IMR-90 (cell line): Measurements from ENCODE around the gene AUTS2. TPM values are rescaled to one million over a fixed set of nuclear protein-coding genes. Genes with fewer than 3 reads are reported as not detected.

Source experiments
- ATAC-seq: fragments of 200-7000 bp; cut with Tn5 transposase; 2 replicates; pipeline ENCODE4 v1.9.1; 2020; ENCODE audit warnings: low read depth, mild to moderate bottlenecking, moderate library complexity
- BruUV-seq: library from RNA; stranded (reverse); fragments of 400-500 nt; replicated peaks from 2 replicates; lab custom pipeline; 2021; lab: Mats Ljungman, UMichigan
- CTCF ChIA-PET: fragments of 300-600 bp; formaldehyde crosslinking; extraction: SDS; loops from one replicate; lab custom pipeline; 2021; ENCODE audit warnings: antibody characterized with exemption; lab: Yijun Ruan, JAX
- POLR2A ChIA-PET: fragments of 300-600 bp; sonication (Branson Sonifier 250); formaldehyde crosslinking; loops from one replicate; lab custom pipeline; 2022; ENCODE audit warnings: antibody characterized with exemption; ENCODE audit not compliant: unreplicated experiment; lab: Charles Lee
- DNase-seq: peaks from one replicate; pipeline ENCODE4 v3.0.0; 2013
- H2AFZ ChIP-seq: replicated peaks from 2 replicates; pipeline ENCODE3; 2013; ENCODE audit warnings: low read length, mild to moderate bottlenecking; ENCODE audit not compliant: poor library complexity
- H2AK5ac ChIP-seq: 2 replicates; pipeline ENCODE4 v1.6.1; 2013; ENCODE audit warnings: low read depth, low read length, inconsistent platforms
- H2AK9ac ChIP-seq: replicated peaks from 2 replicates; pipeline ENCODE3; 2013; ENCODE audit warnings: mild to moderate bottlenecking, low read depth, low read length, moderate library complexity; ENCODE audit not compliant: poor library complexity
- H2BK120ac ChIP-seq: 2 replicates; pipeline ENCODE4 v1.6.1; 2013; ENCODE audit warnings: low read depth, low read length, inconsistent platforms
- H2BK15ac ChIP-seq: 3 replicates; pipeline ENCODE4 v1.6.1; 2013; ENCODE audit warnings: low read depth, low read length, inconsistent platforms
- H2BK20ac ChIP-seq: 2 replicates; pipeline ENCODE4 v1.6.1; 2013; ENCODE audit warnings: low read depth, mild to moderate bottlenecking, inconsistent platforms, low read length, moderate library complexity
- H2BK5ac ChIP-seq: 2 replicates; pipeline ENCODE4 v1.6.1; 2013; ENCODE audit warnings: mild to moderate bottlenecking, low read depth, low read length, inconsistent platforms; ENCODE audit not compliant: poor library complexity, severe bottlenecking
- H3K14ac ChIP-seq: replicated peaks from 2 replicates; pipeline ENCODE4 v1.6.1; 2013; ENCODE audit warnings: low read depth, low read length, inconsistent platforms
- H3K18ac ChIP-seq: 2 replicates; pipeline ENCODE4 v1.6.1; 2013; ENCODE audit warnings: low read depth, low read length, control low read depth
- H3K23ac ChIP-seq: 2 replicates; pipeline ENCODE4 v1.6.1; 2013; ENCODE audit warnings: low read depth, low read length, inconsistent platforms
- H3K27ac ChIP-seq: 2 replicates; pipeline ENCODE4 v1.5.1; 2013; ENCODE audit warnings: mild to moderate bottlenecking, control low read depth, low read length; ENCODE audit not compliant: insufficient read depth
- H3K27me3 ChIP-seq: 2 replicates; pipeline ENCODE4 v1.6.1; 2013; ENCODE audit warnings: low read length; ENCODE audit not compliant: control insufficient read depth, insufficient read depth
- H3K36me3 ChIP-seq: 2 replicates; pipeline ENCODE4 v1.6.1; 2013; ENCODE audit warnings: low read length, mixed read lengths; ENCODE audit not compliant: control insufficient read depth, insufficient read depth
- H3K4ac ChIP-seq: 2 replicates; pipeline ENCODE4 v1.6.1; 2013; ENCODE audit warnings: low read depth, low read length, inconsistent platforms
- H3K4me1 ChIP-seq: 2 replicates; pipeline ENCODE4 v1.6.1; 2013; ENCODE audit warnings: low read length, mixed read lengths; ENCODE audit not compliant: control insufficient read depth, insufficient read depth
- H3K4me2 ChIP-seq: 2 replicates; pipeline ENCODE4 v1.6.1; 2013; ENCODE audit warnings: low read depth, mild to moderate bottlenecking, control low read depth, low read length, moderate library complexity
- H3K4me3 ChIP-seq: 2 replicates; pipeline ENCODE4 v1.5.1; 2013; ENCODE audit warnings: low read depth, mild to moderate bottlenecking, control low read depth, low read length, moderate library complexity; ENCODE audit not compliant: insufficient read depth
- H3K56ac ChIP-seq: 2 replicates; pipeline ENCODE4 v1.6.1; 2013; ENCODE audit warnings: low read length, inconsistent platforms; ENCODE audit not compliant: insufficient read depth; ENCODE audit errors: extremely low read depth
- H3K79me1 ChIP-seq, 2 experiments: 2 replicates each; pipeline ENCODE4 v1.6.1; 2013; ENCODE audit warnings: low read length in 2 of 2, inconsistent platforms in 1 of 2, low read depth in 1 of 2
- H3K9ac ChIP-seq: 2 replicates; pipeline ENCODE4 v1.6.1; 2013; ENCODE audit warnings: low read depth, low read length, control low read depth
- H3K9me1 ChIP-seq: 2 replicates; pipeline ENCODE4 v1.6.1; 2013; ENCODE audit warnings: low read length, inconsistent platforms; ENCODE audit not compliant: insufficient read depth
- H3K9me3 ChIP-seq: 2 replicates; pipeline ENCODE4 v1.6.1; 2013; ENCODE audit warnings: low read length; ENCODE audit not compliant: control insufficient read depth, insufficient read depth
- H4K20me1 ChIP-seq: 2 replicates; pipeline ENCODE4 v1.6.1; 2013; ENCODE audit warnings: low read length, inconsistent platforms; ENCODE audit not compliant: insufficient read depth
- H4K5ac ChIP-seq: 2 replicates; pipeline ENCODE4 v1.6.1; 2013; ENCODE audit warnings: mild to moderate bottlenecking, low read depth, low read length, control low read depth
- H4K8ac ChIP-seq, 2 experiments: 2 replicates each; pipeline ENCODE4 v1.6.1; 2013; ENCODE audit warnings: low read depth in 2 of 2, low read length in 2 of 2, control low read depth in 1 of 2, inconsistent platforms in 1 of 2
- H4K91ac ChIP-seq: 2 replicates; pipeline ENCODE4 v1.6.1; 2013; ENCODE audit warnings: low read depth, low read length, inconsistent platforms; ENCODE audit not compliant: insufficient read depth
- CEBPB ChIP-seq: IDR thresholded peaks from 2 replicates; pipeline ENCODE4 v1.6.1; 2012; ENCODE audit warnings: low read depth, low read length, improper control_type of control experiment
- CHD1 ChIP-seq: IDR thresholded peaks from 2 replicates; pipeline ENCODE4 v1.6.1; 2012; ENCODE audit warnings: low read depth, low read length, improper control_type of control experiment
- FOS ChIP-seq: fragments of 150-350 bp; IDR thresholded peaks from 2 replicates; pipeline ENCODE4 v1.6.1; 2016; ENCODE audit warnings: low read depth, low read length
- MAFK ChIP-seq: IDR thresholded peaks from 2 replicates; pipeline ENCODE4 v1.6.1; 2012; ENCODE audit warnings: low read depth, low read length, improper control_type of control experiment
- MAZ ChIP-seq: IDR thresholded peaks from 2 replicates; pipeline ENCODE4 v1.6.1; 2012; ENCODE audit warnings: low read depth, mild to moderate bottlenecking, low read length, improper control_type of control experiment, moderate library complexity, borderline replicate concordance
- MXI1 ChIP-seq: IDR thresholded peaks from 2 replicates; pipeline ENCODE4 v1.6.1; 2012; ENCODE audit warnings: low read depth, mild to moderate bottlenecking, low read length, moderate library complexity, borderline replicate concordance
- POLR2A ChIP-seq: IDR thresholded peaks from 2 replicates; pipeline ENCODE4 v1.6.1; 2012; ENCODE audit warnings: mild to moderate bottlenecking, low read depth, low read length
- RAD21 ChIP-seq: IDR thresholded peaks from 2 replicates; pipeline ENCODE4 v1.6.1; 2012; ENCODE audit warnings: low read length, improper control_type of control experiment
- RCOR1 ChIP-seq: IDR thresholded peaks from 2 replicates; pipeline ENCODE4 v1.6.1; 2012; ENCODE audit warnings: mild to moderate bottlenecking, low read length, improper control_type of control experiment; ENCODE audit not compliant: insufficient replicate concordance
- RFX5 ChIP-seq: IDR thresholded peaks from 2 replicates; pipeline ENCODE4 v1.8.0; 2012; ENCODE audit warnings: low read depth, mild to moderate bottlenecking, low read length, moderate library complexity
- SMC3 ChIP-seq: fragments of 150-350 bp; IDR thresholded peaks from 2 replicates; pipeline ENCODE4 v1.6.1; 2016; ENCODE audit warnings: low read depth, mild to moderate bottlenecking, antibody characterized with exemption, low read length, moderate library complexity
- WGBS, 2 experiments: methylation state at CpG; one replicate each; pipeline versions ENCODE4 v1.1.5 to v1.1.7; 2013; ENCODE audit warnings: missing lambda C conversion rate in 2 of 2; ENCODE audit not compliant: insufficient read length in 1 of 2; ENCODE audit errors: extremely low coverage in 2 of 2; 5-methylcytosine and 5-hydroxymethylcytosine counted together
- dilution Hi-C: fragments of 300-500 bp; cut with HindIII; formaldehyde crosslinking; loops from one replicate; pipeline ENCODE4 v1.14.3; 2018; ENCODE audit warnings: low sequenced_read_pairs; ENCODE audit not compliant: unreplicated experiment
- in situ Hi-C: fragments of 300-500 bp; cut with MboI; formaldehyde crosslinking; loops from 3 replicates; pipeline ENCODE4 v1.14.3; 2019; ENCODE audit warnings: low sequenced_read_pairs, inconsistent platforms, mixed read lengths
- intact Hi-C: fragments of 100-400 bp; cut with micrococcal nuclease; formaldehyde crosslinking; loops from 2 replicates; pipeline ENCODE4 v1.10.0; 2022
- polyA plus RNA-seq, 3 experiments: library from polyadenylated mRNA; depleted of rRNA; stranded (reverse); fragments of >200 nt; gene quantifications; 2 replicates each; pipeline ENCODE4 v1.2.3, GENCODE V29; 2012; ENCODE audit warnings: low replicate concordance in 1 of 3
- total RNA-seq: library from RNA; depleted of rRNA; stranded (reverse); fragments of >200 nt; gene quantifications from 2 replicates; pipeline ENCODE4 v1.2.3, GENCODE V29; 2012
- TF ChIP-seq, protein P1 (sequence below): conservative IDR thresholded peaks from 2 replicates; pipeline ENCODE4 v1.5.1; 2012; ENCODE audit warnings: mild to moderate bottlenecking, low read depth, low read length, improper control_type of control experiment

AUTS2 gene
- total and polyA plus RNA-seq, 2 of the 4 experiments (the other 2 are of a cell fraction): 0.90 to 3.0 TPM

GRCh38 chr7:70104243-70104642, 506.0 kb downstream of the AUTS2 start:
- BruUV-seq: no TSS peak
- no CpG with 5 or more reads among the region's 1 CpG for WGBS, 2 experiments
- no peak overlapping the region for H3K9ac ChIP-seq
- H3K23ac ChIP-seq: no peak overlapping the region
- no peak overlapping the region for H2BK20ac ChIP-seq
- 0 out of 2 replicates have a peak, but pooled peaks cover 3% of the 10 kb centered on the region for H3K9me3 ChIP-seq
- no peak overlapping the region for H2AK9ac ChIP-seq
- no peaks in the 10 kb centered on the region for H3K27me3 ChIP-seq
- no peak overlapping the region for H3K18ac ChIP-seq
- no peak overlapping the region for H2AK5ac ChIP-seq
- dilution Hi-C loops (no loop called here), intact Hi-C loops (loop anchor here (5.0 kb wide), 1 partner anchor 48 kb away; no protein-coding TSS in a partner anchor), in situ Hi-C loops (no loop called here)
- DNase-seq (no peak), ATAC-seq (no peak)
- H4K8ac ChIP-seq: no peak overlapping the region
- CTCF ChIA-PET: interaction anchor here (0.6 kb wide), 1 partner anchor 250 kb away, joined by 3 read pairs; no protein-coding TSS in a partner anchor
- no peak overlapping the region for H4K91ac ChIP-seq
- H3K9me1 ChIP-seq: no peaks in the 10 kb centered on the region
- no peaks in the 10 kb centered on the region for H3K36me3 ChIP-seq
- no peak overlapping the region for H3K4me2 ChIP-seq
- H4K20me1 ChIP-seq: no peaks in the 10 kb centered on the region
- H4K5ac ChIP-seq: no peak overlapping the region
- H2BK5ac ChIP-seq: no peak overlapping the region
- no peaks in the 10 kb centered on the region for H3K79me1 ChIP-seq
- H2BK15ac ChIP-seq: no peak overlapping the region
- POLR2A ChIA-PET: no interaction called here
- no peak overlapping the region for H2AFZ ChIP-seq
- TF ChIP-seq, protein P1, sequence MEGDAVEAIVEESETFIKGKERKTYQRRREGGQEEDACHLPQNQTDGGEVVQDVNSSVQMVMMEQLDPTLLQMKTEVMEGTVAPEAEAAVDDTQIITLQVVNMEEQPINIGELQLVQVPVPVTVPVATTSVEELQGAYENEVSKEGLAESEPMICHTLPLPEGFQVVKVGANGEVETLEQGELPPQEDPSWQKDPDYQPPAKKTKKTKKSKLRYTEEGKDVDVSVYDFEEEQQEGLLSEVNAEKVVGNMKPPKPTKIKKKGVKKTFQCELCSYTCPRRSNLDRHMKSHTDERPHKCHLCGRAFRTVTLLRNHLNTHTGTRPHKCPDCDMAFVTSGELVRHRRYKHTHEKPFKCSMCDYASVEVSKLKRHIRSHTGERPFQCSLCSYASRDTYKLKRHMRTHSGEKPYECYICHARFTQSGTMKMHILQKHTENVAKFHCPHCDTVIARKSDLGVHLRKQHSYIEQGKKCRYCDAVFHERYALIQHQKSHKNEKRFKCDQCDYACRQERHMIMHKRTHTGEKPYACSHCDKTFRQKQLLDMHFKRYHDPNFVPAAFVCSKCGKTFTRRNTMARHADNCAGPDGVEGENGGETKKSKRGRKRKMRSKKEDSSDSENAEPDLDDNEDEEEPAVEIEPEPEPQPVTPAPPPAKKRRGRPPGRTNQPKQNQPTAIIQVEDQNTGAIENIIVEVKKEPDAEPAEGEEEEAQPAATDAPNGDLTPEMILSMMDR: no peak
- TF ChIP-seq RAD21: no peak
- no peak for TF ChIP-seq POLR2A
- no peak for TF ChIP-seq MXI1
- no peak for TF ChIP-seq MAZ
- TF ChIP-seq CHD1: no peak
- no peak for TF ChIP-seq RFX5
- no peak for TF ChIP-seq FOS
- no peak for TF ChIP-seq SMC3
- no peak for TF ChIP-seq CEBPB
- TF ChIP-seq RCOR1: no peak
- TF ChIP-seq MAFK: no peak
- no peak overlapping the region for H3K27ac ChIP-seq
- H3K56ac ChIP-seq: no peak overlapping the region
- no peak overlapping the region for H3K4ac ChIP-seq
- no peak overlapping the region for H3K4me3 ChIP-seq
- H3K14ac ChIP-seq: no peak overlapping the region
- no peak overlapping the region for H2BK120ac ChIP-seq
- no peaks in the 10 kb centered on the region for H3K4me1 ChIP-seq
